ENCODE data around the gene RABGAP1L. TPM values are rescaled to one million over a fixed set of nuclear protein-coding genes. Genes with fewer than 3 reads are reported as not detected.
A peak's percentile ranks its signal among the peaks of the same experiment; 100 is the strongest.

Gene RABGAP1L
- total RNA-seq, 1 donor from 2014 or later, result 30.2 TPM

DNA sequence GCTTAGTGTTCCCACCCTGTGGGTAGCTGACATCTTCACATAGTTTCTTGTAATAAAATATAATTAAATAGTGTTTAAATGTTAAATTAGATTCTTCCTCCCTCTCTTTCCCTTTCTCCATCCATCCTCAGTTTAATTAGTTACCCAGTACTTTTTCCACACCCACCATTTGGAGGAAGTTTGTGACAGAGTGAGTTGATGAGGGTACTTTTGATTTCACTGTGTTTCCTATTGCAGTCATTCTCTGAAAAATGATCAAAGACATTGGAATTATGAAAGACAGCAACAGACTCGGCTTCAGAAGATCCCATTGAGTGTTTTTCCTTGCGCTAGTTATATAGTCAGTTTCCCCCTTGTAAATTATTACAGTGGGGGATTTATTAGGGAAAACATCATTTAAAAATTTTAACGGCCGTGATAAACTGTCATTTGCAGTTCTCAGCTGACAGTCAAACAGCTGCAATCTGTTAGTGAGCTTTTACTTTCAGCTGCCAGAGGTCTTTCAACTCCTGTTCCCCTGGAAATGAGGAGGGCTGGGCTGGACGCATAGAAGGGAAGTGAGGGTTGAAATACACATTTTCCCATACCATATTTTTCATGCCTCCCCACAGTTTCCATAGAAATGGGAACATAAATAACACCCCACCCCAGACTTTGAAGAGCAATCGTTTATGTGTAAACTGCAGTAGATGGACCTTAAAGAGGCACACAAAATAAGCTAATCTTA lies 779.1 kb downstream of the RABGAP1L start:
- Mint-ChIP-seq H3K27me3 (ENCODE audit: unreplicated experiment) (peaks cover 2% of the 10 kb centered on the region), H3K4me3 (ENCODE audit: unreplicated experiment) (no peak overlapping the region), H3K4me1 (ENCODE audit: unreplicated experiment) (peaks cover 12% of the 10 kb centered on the region), H3K27ac (ENCODE audit: unreplicated experiment) (no peak overlapping the region), H3K36me3 (ENCODE audit: low read depth, unreplicated experiment) (no peaks in the 10 kb centered on the region), H3K9me3 (ENCODE audit: unreplicated experiment) (no peaks in the 10 kb centered on the region)
- TF ChIP-seq, protein P1, sequence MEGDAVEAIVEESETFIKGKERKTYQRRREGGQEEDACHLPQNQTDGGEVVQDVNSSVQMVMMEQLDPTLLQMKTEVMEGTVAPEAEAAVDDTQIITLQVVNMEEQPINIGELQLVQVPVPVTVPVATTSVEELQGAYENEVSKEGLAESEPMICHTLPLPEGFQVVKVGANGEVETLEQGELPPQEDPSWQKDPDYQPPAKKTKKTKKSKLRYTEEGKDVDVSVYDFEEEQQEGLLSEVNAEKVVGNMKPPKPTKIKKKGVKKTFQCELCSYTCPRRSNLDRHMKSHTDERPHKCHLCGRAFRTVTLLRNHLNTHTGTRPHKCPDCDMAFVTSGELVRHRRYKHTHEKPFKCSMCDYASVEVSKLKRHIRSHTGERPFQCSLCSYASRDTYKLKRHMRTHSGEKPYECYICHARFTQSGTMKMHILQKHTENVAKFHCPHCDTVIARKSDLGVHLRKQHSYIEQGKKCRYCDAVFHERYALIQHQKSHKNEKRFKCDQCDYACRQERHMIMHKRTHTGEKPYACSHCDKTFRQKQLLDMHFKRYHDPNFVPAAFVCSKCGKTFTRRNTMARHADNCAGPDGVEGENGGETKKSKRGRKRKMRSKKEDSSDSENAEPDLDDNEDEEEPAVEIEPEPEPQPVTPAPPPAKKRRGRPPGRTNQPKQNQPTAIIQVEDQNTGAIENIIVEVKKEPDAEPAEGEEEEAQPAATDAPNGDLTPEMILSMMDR (IDR thresholded peaks at IDR 0.05; ENCODE audit: unreplicated experiment), result no peak
- DNase-seq (ENCODE audit: low spot score), result no peak

DNA sequence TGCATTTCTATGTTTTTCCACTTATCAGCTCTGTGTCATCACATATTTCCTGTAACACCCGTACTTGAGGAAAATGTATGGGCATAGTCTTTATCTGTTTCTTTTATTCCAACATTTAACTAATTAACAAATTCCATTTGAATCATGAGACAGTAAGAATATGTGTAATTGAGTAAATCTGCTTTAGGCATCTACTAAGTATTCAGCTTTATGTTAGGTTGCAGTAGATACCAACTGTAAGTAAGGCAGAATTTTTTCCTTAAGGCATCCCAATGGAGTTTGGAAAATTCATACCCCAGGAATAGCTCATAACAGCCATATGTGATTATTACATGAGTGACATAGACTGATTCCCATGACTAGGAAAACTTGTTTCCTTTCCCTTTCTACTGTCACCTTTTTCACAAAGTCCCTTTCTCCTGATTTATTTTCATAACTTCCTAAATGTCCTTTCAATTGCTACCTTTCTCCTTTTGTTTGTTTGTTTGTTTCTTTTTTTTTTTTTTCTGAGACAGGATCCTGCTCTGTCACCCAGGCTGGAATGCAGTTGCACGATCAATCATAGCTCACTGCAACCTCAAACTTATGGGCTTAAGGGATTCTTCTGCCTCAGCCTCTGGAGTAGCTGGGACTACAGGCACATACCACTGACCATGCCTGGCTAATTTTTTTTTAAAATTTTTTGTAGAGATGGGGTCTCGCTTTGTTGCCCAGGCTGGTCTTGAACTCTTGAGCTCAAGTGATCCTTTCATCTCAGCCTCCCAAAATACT lies 780.6 kb downstream of the RABGAP1L start:
- TF ChIP-seq, protein P1 (IDR thresholded peaks at IDR 0.05; ENCODE audit: unreplicated experiment), result no peak
- no peak overlapping the region for H3K4me3 Mint-ChIP-seq (ENCODE audit: unreplicated experiment)
- H3K4me1 Mint-ChIP-seq (ENCODE audit: unreplicated experiment), result peaks cover 12% of the 10 kb centered on the region
- no peaks in the 10 kb centered on the region for H3K9me3 Mint-ChIP-seq (ENCODE audit: unreplicated experiment)
- no peaks in the 10 kb centered on the region for H3K27me3 Mint-ChIP-seq (ENCODE audit: unreplicated experiment)
- no peaks in the 10 kb centered on the region for H3K36me3 Mint-ChIP-seq (ENCODE audit: low read depth, unreplicated experiment)
- H3K27ac Mint-ChIP-seq (ENCODE audit: unreplicated experiment), result no peak overlapping the region
- DNase-seq (ENCODE audit: low spot score), result no peak

DNA sequence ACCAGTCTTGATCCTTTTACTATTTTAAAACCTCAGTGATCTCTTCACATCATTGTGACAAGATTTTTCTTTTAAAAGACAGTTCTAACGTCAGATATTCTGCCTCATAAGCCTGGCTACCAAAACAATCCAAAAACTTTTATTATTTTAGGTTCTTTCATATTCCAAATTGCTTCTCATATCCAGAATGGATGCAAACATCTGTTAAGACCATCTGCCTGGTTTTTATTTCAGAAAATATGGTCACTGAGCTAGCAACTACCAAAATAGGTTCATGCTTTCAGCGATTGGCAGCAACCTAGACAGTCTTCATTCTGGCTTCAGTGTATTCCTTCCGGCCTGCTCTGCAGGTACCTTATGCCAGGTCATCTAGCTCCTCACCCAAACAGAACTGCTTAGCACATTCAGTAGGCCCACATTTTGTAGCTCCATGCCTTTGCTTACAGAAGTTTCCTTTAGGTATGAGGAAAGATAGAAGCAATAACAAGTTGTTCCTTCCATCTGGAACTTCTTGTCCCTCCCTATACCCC lies 781.4 kb downstream of the RABGAP1L start:
- no peak overlapping the region for H3K27ac Mint-ChIP-seq (ENCODE audit: unreplicated experiment)
- H3K36me3 Mint-ChIP-seq (ENCODE audit: low read depth, unreplicated experiment), result no peaks in the 10 kb centered on the region
- H3K4me3 Mint-ChIP-seq (ENCODE audit: unreplicated experiment), result no peak overlapping the region
- TF ChIP-seq, protein P1 (IDR thresholded peaks at IDR 0.05; ENCODE audit: unreplicated experiment), result no peak
- H3K9me3 Mint-ChIP-seq (ENCODE audit: unreplicated experiment), result no peaks in the 10 kb centered on the region
- peaks cover 12% of the 10 kb centered on the region for H3K4me1 Mint-ChIP-seq (ENCODE audit: unreplicated experiment)
- no peaks in the 10 kb centered on the region for H3K27me3 Mint-ChIP-seq (ENCODE audit: unreplicated experiment)
- DNase-seq (ENCODE audit: low spot score), result no peak

DNA sequence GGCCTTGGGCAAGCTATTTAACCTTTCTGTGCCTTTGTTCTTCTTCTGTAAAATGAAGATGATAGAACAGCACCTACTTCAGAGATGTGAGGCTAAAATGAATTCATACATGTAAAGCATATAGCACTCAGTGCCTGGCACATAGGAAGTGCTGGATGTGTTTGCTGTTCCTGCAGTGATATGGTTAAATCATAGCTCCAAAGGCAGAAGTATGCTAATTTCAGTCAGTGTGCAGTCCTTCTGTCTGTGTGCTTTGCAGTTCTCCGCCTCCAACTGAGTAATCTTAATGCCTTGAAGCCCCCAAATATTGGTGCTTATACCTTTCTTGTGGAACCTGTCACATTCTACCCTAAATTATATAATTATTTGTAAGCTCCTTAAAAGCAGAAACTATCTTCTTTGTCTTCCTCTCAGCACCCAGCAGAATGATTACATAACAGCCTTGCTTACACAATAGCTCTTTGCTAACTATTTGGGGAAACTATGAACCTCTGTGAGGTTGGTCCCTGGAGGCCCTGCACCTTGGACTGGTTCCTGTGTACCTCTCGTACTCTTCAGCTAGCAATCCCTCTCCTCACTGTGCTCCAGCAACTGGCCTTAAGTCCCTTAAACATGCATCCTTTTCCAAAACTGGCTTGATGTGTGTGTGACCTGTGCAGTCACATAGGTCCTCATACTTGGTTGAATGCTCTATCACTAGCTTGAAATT lies 783.4 kb downstream of the RABGAP1L start:
- Mint-ChIP-seq H3K27ac (ENCODE audit: unreplicated experiment) (peak overlapping the region; percentile 0), H3K4me3 (ENCODE audit: unreplicated experiment) (no peak overlapping the region), H3K27me3 (ENCODE audit: unreplicated experiment) (no peaks in the 10 kb centered on the region), H3K9me3 (ENCODE audit: unreplicated experiment) (no peaks in the 10 kb centered on the region), H3K36me3 (ENCODE audit: low read depth, unreplicated experiment) (no peaks in the 10 kb centered on the region), H3K4me1 (ENCODE audit: unreplicated experiment) (peaks cover 12% of the 10 kb centered on the region)
- TF ChIP-seq, protein P1 (IDR thresholded peaks at IDR 0.05; ENCODE audit: unreplicated experiment), result no peak
- DNase-seq (ENCODE audit: low spot score), result no peak

Data from endothelial cell (in vitro differentiated cells).